Activated naive CD4-positive, alpha-beta T cell treated with anti-CD3 and anti-CD28 coated beads for 36 hours (primary cell): ENCODE data around the gene CFAP298. TPM values are rescaled to one million over a fixed set of nuclear protein-coding genes. Genes with fewer than 3 reads are reported as not detected.
"Not testable (repeated sequence)": the region's sequence is repeated elsewhere in the genome, so short reads cannot be mapped to it uniquely, and the experiment has no call there.

Experiments
- CTCF ChIA-PET: fragments of 350-600 bp; sonication (Branson Sonifier 250); formaldehyde crosslinking; loops from one replicate; lab custom pipeline; 2021; ENCODE audit warnings: antibody characterized with exemption; lab: Charles Lee
- DNase-seq: peaks from one replicate; pipeline ENCODE4 v3.0.0-alpha.2; 2020
- H3K27ac Mint-ChIP-seq: one replicate; pipeline ENCODE4 v1.8.0; 2021; ENCODE audit warnings: mild to moderate bottlenecking, mixed read lengths
- H3K27me3 Mint-ChIP-seq: one replicate; pipeline ENCODE4 v1.8.0; 2021; ENCODE audit warnings: low read depth, mixed read lengths
- H3K36me3 Mint-ChIP-seq: one replicate; pipeline ENCODE4 v1.8.0; 2021; ENCODE audit warnings: low read depth, mixed read lengths
- H3K4me1 Mint-ChIP-seq: one replicate; pipeline ENCODE4 v1.8.0; 2021; ENCODE audit warnings: low read depth, mixed read lengths
- H3K4me3 Mint-ChIP-seq: one replicate; pipeline ENCODE4 v1.8.0; 2021; ENCODE audit warnings: mild to moderate bottlenecking, moderate library complexity, mixed read lengths
- H3K9me3 Mint-ChIP-seq: one replicate; pipeline ENCODE4 v1.8.0; 2021; ENCODE audit warnings: mixed read lengths
- intact Hi-C: fragments of 100-400 bp; cut with micrococcal nuclease; formaldehyde crosslinking; loops from one replicate; pipeline ENCODE4 v1.15.1; 2023
- total RNA-seq, 2 experiments: library from RNA; stranded (reverse); gene quantifications; one replicate each; pipeline ENCODE4 v1.2.3, GENCODE V29; 2021

Gene CFAP298
- total RNA-seq, 2 experiments from 2014 or later = 33.3 to 35.6 TPM

- H3K4me1 Mint-ChIP-seq, H3K36me3 Mint-ChIP-seq, H3K9me3 Mint-ChIP-seq, H3K27me3 Mint-ChIP-seq, H3K27ac Mint-ChIP-seq, H3K4me3 Mint-ChIP-seq, intact Hi-C loops, DNase-seq: not testable (repeated sequence)
- CTCF ChIA-PET = interaction anchor here (1.4 kb wide), 1 partner anchor 8 kb away, joined by 3 read pairs; no protein-coding TSS in a partner anchor
Measured at GRCh38 chr21:32561476-32561875, 50.7 kb downstream of the CFAP298 start.

- Mint-ChIP-seq H3K4me1 (no peaks in the 10 kb centered on the region), H3K27me3 (no peaks in the 10 kb centered on the region), H3K27ac (no peak overlapping the region), H3K36me3 (peaks cover 2% of the 10 kb centered on the region), H3K4me3 (no peak overlapping the region), H3K9me3 (peaks cover 8% of the 10 kb centered on the region)
- DNase-seq = no peak
- CTCF ChIA-PET = interaction anchor here (0.6 to 1.4 kb wide), 2 partner anchors 9 to 514 kb away, joined by 3 read pairs; no protein-coding TSS in a partner anchor
- intact Hi-C loops = no loop called here
Measured at GRCh38 chr21:32560896-32561295, 51.3 kb downstream of the CFAP298 start.

- no peaks in the 10 kb centered on the region for H3K9me3 Mint-ChIP-seq
- intact Hi-C loops = no loop called here
- CTCF ChIA-PET = interaction anchor here (1.0 kb wide), 1 partner anchor 10 kb away, joined by 5 read pairs; no protein-coding TSS in a partner anchor
- H3K4me1 Mint-ChIP-seq = no peaks in the 10 kb centered on the region
- no peak overlapping the region for H3K27ac Mint-ChIP-seq
- no peaks in the 10 kb centered on the region for H3K27me3 Mint-ChIP-seq
- no peak overlapping the region for H3K4me3 Mint-ChIP-seq
- no peak for DNase-seq
- no peaks in the 10 kb centered on the region for H3K36me3 Mint-ChIP-seq
Measured at GRCh38 chr21:32559006-32559610, 53.1 kb downstream of the CFAP298 start.

- intact Hi-C loops = no loop called here
Measured at GRCh38 chr21:32558106-32558505, 54.1 kb downstream of the CFAP298 start.

GRCh38 chr21:32554832-32555638, 57.1 kb downstream of the CFAP298 start:
- intact Hi-C loops = no loop called here
- DNase-seq = no peak
- H3K4me3 Mint-ChIP-seq = no peak overlapping the region
- no peaks in the 10 kb centered on the region for H3K27me3 Mint-ChIP-seq
- no peaks in the 10 kb centered on the region for H3K36me3 Mint-ChIP-seq
- H3K27ac Mint-ChIP-seq = no peak overlapping the region
- H3K9me3 Mint-ChIP-seq = no peaks in the 10 kb centered on the region
- CTCF ChIA-PET = no interaction called here
- H3K4me1 Mint-ChIP-seq = no peaks in the 10 kb centered on the region

More at GRCh38 chr21:32558106-32558505, 54.1 kb downstream of the CFAP298 start:
- H3K36me3 Mint-ChIP-seq = no peaks in the 10 kb centered on the region
- CTCF ChIA-PET = no interaction called here
- H3K4me1 Mint-ChIP-seq = no peaks in the 10 kb centered on the region
- no peak overlapping the region for H3K27ac Mint-ChIP-seq
- no peaks in the 10 kb centered on the region for H3K9me3 Mint-ChIP-seq
- no peak overlapping the region for H3K4me3 Mint-ChIP-seq
- no peaks in the 10 kb centered on the region for H3K27me3 Mint-ChIP-seq
- DNase-seq = no peak

GRCh38 chr21:32549886-32550285, 62.3 kb downstream of the CFAP298 start:
- no peaks in the 10 kb centered on the region for H3K27me3 Mint-ChIP-seq
- H3K36me3 Mint-ChIP-seq = no peaks in the 10 kb centered on the region
- DNase-seq = no peak
- CTCF ChIA-PET = no interaction called here
- no peaks in the 10 kb centered on the region for H3K9me3 Mint-ChIP-seq
- no peak overlapping the region for H3K4me3 Mint-ChIP-seq
- H3K27ac Mint-ChIP-seq = no peak overlapping the region
- intact Hi-C loops = no loop called here
- H3K4me1 Mint-ChIP-seq = no peaks in the 10 kb centered on the region

GRCh38 chr21:32549440-32549839, 62.7 kb downstream of the CFAP298 start:
- Mint-ChIP-seq H3K9me3 (no peaks in the 10 kb centered on the region), H3K27me3 (no peaks in the 10 kb centered on the region), H3K36me3 (no peaks in the 10 kb centered on the region), H3K4me1 (no peaks in the 10 kb centered on the region), H3K4me3 (no peak overlapping the region), H3K27ac (no peak overlapping the region)
- DNase-seq = no peak
- intact Hi-C loops = no loop called here
- CTCF ChIA-PET = no interaction called here

Other genes starting within 250 kb of the CFAP298 start
- 10 to 100 TPM; 20.8 to 21.4 TPM for gene URB1, start 219.4 kb downstream of the CFAP298 start, total RNA-seq
- gene EVA1C, start 199.7 kb downstream of the CFAP298 start, total RNA-seq = 1 to 10 TPM; 5.3 to 5.9 TPM
- gene TCP10L, start 26.9 kb downstream of the CFAP298 start, total RNA-seq = under 1 TPM; 0.30 to 0.50 TPM
- 10 to 100 TPM in 1 of 2 experiments, 1 to 10 TPM in 1; 7.4 to 10.9 TPM for gene SYNJ1, start 115.6 kb upstream of the CFAP298 start, total RNA-seq
- gene PAXBP1, start 159.4 kb upstream of the CFAP298 start, total RNA-seq = 10 to 100 TPM; 44.5 to 44.8 TPM